BJ (cell line): ENCODE measurements around the gene IL19. TPM values are rescaled to one million over a fixed set of nuclear protein-coding genes. Genes with fewer than 3 reads are reported as not detected.

ENCODE experiments used
- CTCF ChIA-PET: fragments of 350-600 bp; formaldehyde crosslinking; extraction: SDS; loops from one replicate; lab custom pipeline; 2021; ENCODE audit warnings: antibody characterized with exemption, inconsistent platforms; lab: Yijun Ruan, JAX
- POLR2A ChIA-PET: fragments of 300-600 bp; sonication (Branson Sonifier 250); formaldehyde crosslinking; extraction: SDS; loops from one replicate; lab custom pipeline; 2021; ENCODE audit warnings: antibody characterized with exemption; lab: Charles Lee
- DNase-seq: peaks from one replicate; pipeline ENCODE4 v3.0.0-alpha.2; 2011; ENCODE audit warnings: low read depth
- H3K27me3 ChIP-seq: 2 replicates; pipeline ENCODE4 v1.6.0; 2011; ENCODE audit warnings: low read length; ENCODE audit not compliant: control insufficient read depth, insufficient read depth
- H3K36me3 ChIP-seq: 2 replicates; pipeline ENCODE4 v1.5.1; 2011; ENCODE audit warnings: low read length; ENCODE audit not compliant: control insufficient read depth, insufficient read depth
- H3K4me3 ChIP-seq: 2 replicates; pipeline ENCODE4 v1.5.1; 2011; ENCODE audit warnings: low read depth, mild to moderate bottlenecking, control low read depth, low read length
- polyA plus RNA-seq: library from polyadenylated mRNA; depleted of rRNA; stranded (reverse); fragments of >200 nt; gene quantifications from 2 replicates; pipeline ENCODE4 v1.2.3, GENCODE V29; 2011
- TF ChIP-seq, protein P1 (sequence below): IDR thresholded peaks from 2 replicates; pipeline ENCODE4 v1.5.1; 2011; ENCODE audit warnings: low read depth, mild to moderate bottlenecking, control low read depth, inconsistent platforms, low read length, moderate library complexity; ENCODE audit not compliant: insufficient read depth

The IL19 gene
- polyA plus RNA-seq, 1 experiment: not detected

- TF ChIP-seq, protein P1, sequence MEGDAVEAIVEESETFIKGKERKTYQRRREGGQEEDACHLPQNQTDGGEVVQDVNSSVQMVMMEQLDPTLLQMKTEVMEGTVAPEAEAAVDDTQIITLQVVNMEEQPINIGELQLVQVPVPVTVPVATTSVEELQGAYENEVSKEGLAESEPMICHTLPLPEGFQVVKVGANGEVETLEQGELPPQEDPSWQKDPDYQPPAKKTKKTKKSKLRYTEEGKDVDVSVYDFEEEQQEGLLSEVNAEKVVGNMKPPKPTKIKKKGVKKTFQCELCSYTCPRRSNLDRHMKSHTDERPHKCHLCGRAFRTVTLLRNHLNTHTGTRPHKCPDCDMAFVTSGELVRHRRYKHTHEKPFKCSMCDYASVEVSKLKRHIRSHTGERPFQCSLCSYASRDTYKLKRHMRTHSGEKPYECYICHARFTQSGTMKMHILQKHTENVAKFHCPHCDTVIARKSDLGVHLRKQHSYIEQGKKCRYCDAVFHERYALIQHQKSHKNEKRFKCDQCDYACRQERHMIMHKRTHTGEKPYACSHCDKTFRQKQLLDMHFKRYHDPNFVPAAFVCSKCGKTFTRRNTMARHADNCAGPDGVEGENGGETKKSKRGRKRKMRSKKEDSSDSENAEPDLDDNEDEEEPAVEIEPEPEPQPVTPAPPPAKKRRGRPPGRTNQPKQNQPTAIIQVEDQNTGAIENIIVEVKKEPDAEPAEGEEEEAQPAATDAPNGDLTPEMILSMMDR: no peak
- ChIA-PET CTCF (interaction anchor here (1.0 to 2.3 kb wide), 6 partner anchors 8 to 95 kb away, joined by 3 to 11 read pairs (median 3); no protein-coding TSS in a partner anchor), POLR2A (no interaction called here)
- no peak for DNase-seq
- no peaks in the 10 kb centered on the region for H3K27me3 ChIP-seq
- H3K36me3 ChIP-seq: no peaks in the 10 kb centered on the region
- no peak overlapping the region for H3K4me3 ChIP-seq
Observed at GRCh38 chr1:206816390-206817287, 46.1 kb downstream of the IL19 start.

DNA sequence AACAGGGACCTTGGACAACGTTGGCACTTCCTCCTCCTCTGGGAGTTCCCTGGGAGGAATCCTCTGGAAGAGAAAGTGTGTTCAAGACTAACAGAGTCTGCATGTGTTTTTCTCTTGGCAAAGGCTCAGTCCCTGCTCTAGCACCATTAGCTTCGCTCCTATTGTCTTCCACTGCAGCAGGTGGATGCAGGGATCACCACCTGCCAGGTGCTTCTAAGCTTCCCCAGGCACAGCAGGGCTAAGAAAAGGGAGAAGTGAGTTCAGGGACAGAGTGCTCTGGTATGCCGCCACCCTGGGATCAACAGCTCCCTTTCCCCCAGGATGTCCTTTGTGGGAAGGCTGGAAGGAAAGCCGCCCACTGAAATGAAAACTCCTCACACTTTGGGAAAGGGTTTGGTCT, 50.9 kb downstream of the IL19 start:
- H3K27me3 ChIP-seq: no peaks in the 10 kb centered on the region
- POLR2A ChIA-PET: no interaction called here
- DNase-seq: no peak
- TF ChIP-seq, protein P1: no peak
- H3K36me3 ChIP-seq: no peaks in the 10 kb centered on the region
- CTCF ChIA-PET: interaction anchor here (0.8 to 3.3 kb wide), 3 partner anchors 12 to 95 kb away, joined by 3 to 15 read pairs (median 4); no protein-coding TSS in a partner anchor
- H3K4me3 ChIP-seq: no peak overlapping the region

GRCh38 chr1:206823727-206824126, 53.2 kb downstream of the IL19 start:
- ChIA-PET POLR2A (no interaction called here), CTCF (interaction anchor here (0.7 to 2.2 kb wide), 7 partner anchors 11 to 180 kb away, joined by 3 to 6 read pairs (median 4); no protein-coding TSS in a partner anchor)
- no peaks in the 10 kb centered on the region for H3K36me3 ChIP-seq
- no peaks in the 10 kb centered on the region for H3K27me3 ChIP-seq
- DNase-seq: no peak
- TF ChIP-seq, protein P1: no peak
- H3K4me3 ChIP-seq: no peak overlapping the region

DNA sequence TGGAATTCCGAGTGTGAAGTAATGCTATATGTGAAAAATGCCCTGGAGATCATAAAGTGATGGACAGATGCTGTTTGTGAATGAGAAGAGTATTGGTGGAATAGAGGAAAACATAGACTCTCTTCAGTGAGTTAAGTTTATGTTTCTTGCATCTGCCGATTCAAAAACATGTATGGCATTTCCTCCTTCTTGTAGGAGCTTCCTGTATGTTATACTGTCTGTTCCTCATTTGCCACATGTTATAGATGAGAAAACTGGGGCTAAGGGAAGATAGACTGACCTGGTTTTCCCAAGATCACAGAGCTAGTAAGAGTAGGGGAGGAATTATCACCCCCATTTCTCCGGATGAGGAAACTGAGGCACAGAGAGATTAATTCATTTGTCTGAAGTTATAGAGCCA, 53.8 kb downstream of the IL19 start:
- Histone ChIP-seq H3K36me3 (no peaks in the 10 kb centered on the region), H3K27me3 (no peaks in the 10 kb centered on the region), H3K4me3 (no peak overlapping the region)
- ChIA-PET CTCF (interaction anchor here (0.7 to 2.2 kb wide), 8 partner anchors 9 to 98 kb away, joined by 3 to 6 read pairs (median 4); no protein-coding TSS in a partner anchor), POLR2A (no interaction called here)
- DNase-seq: no peak
- TF ChIP-seq, protein P1: no peak

DNA sequence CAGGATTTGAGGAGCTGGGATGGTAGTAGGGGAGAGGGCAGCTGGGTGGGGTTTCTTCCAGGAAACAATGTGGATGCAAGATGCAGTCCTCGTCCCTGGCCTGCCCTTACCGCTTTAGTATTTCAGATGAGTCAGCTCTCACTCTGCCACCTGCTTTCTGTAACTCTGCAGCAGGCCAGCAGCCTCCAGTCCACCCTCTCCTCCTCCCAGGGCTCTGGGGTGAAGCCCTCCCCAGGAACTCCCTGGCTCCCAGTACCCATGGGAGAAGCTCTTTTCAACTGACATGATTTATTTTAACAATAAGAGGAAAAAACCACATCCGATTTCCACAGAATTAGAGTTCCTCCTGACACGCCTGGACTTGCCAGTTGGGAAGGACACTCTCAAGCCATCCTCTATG, 55.8 kb downstream of the IL19 start:
- TF ChIP-seq, protein P1: no peak
- Histone ChIP-seq H3K27me3 (0 out of 2 replicates have a peak, but pooled peaks cover 1% of the 10 kb centered on the region), H3K36me3 (no peaks in the 10 kb centered on the region), H3K4me3 (no peak overlapping the region)
- POLR2A ChIA-PET: no interaction called here
- CTCF ChIA-PET: interaction anchor here (0.9 to 1.5 kb wide), 6 partner anchors 15 to 162 kb away, joined by 3 to 5 read pairs (median 4); no protein-coding TSS in a partner anchor
- no peak for DNase-seq
